ENCODE results near the gene SMARCB1.
"Not testable (repeated sequence)": the region's sequence is repeated elsewhere in the genome, so short reads cannot be mapped to it uniquely, and the experiment has no call there.

Gene SMARCB1

DNA sequence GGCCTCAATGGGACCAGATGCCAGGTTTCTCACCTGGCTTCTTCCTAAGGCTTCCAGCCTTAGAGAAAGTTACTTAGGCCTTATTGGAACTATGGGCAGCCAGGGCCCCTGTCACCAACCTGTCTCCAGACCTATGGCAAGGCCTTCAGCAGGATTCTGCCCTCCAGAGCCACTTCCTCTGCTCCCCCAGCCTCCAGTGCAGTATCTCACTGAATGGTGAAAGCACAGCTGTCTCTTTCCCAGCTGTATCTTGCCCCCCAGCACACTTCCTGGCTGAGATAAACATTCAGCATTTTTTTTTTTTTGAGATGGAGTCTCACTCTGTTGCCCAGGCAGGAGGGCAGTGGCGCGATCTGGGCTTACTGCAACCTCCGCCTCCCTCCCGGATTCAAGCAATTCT is 72.4 kb downstream of the SMARCB1 start:
- H3K27ac ChIP-seq (ENCODE audit: poor library complexity, severe bottlenecking) = no peak overlapping the region

GRCh38 chr22:23860187-23860586 is 73.4 kb downstream of the SMARCB1 start:
- H3K4me3 ChIP-seq (ENCODE audit: severe bottlenecking); H3K9me3 ChIP-seq (ENCODE audit: severe bottlenecking); H3K4me1 ChIP-seq (ENCODE audit: insufficient read depth, poor library complexity, severe bottlenecking); H3K27me3 ChIP-seq (ENCODE audit: insufficient read depth, poor library complexity, severe bottlenecking); ATAC-seq (ENCODE audit: low read depth); H3K36me3 ChIP-seq (ENCODE audit: low read depth); DNase-seq (ENCODE audit: low spot score); H3K27ac ChIP-seq (ENCODE audit: poor library complexity, severe bottlenecking): not testable (repeated sequence)

More for the DNA sequence above, 72.4 kb downstream of the SMARCB1 start:
- DNase-seq (ENCODE audit: low spot score) (no peak), ATAC-seq (ENCODE audit: low read depth) (no peak)
- Histone ChIP-seq H3K27me3 (ENCODE audit: insufficient read depth, poor library complexity, severe bottlenecking) (no peaks in the 10 kb centered on the region), H3K9me3 (ENCODE audit: severe bottlenecking) (no peaks in the 10 kb centered on the region), H3K4me1 (ENCODE audit: insufficient read depth, poor library complexity, severe bottlenecking) (peaks cover 4% of the 10 kb centered on the region), H3K4me3 (ENCODE audit: severe bottlenecking) (no peak overlapping the region), H3K36me3 (ENCODE audit: low read depth) (no peaks in the 10 kb centered on the region)
- TF ChIP-seq, protein P1, sequence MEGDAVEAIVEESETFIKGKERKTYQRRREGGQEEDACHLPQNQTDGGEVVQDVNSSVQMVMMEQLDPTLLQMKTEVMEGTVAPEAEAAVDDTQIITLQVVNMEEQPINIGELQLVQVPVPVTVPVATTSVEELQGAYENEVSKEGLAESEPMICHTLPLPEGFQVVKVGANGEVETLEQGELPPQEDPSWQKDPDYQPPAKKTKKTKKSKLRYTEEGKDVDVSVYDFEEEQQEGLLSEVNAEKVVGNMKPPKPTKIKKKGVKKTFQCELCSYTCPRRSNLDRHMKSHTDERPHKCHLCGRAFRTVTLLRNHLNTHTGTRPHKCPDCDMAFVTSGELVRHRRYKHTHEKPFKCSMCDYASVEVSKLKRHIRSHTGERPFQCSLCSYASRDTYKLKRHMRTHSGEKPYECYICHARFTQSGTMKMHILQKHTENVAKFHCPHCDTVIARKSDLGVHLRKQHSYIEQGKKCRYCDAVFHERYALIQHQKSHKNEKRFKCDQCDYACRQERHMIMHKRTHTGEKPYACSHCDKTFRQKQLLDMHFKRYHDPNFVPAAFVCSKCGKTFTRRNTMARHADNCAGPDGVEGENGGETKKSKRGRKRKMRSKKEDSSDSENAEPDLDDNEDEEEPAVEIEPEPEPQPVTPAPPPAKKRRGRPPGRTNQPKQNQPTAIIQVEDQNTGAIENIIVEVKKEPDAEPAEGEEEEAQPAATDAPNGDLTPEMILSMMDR (IDR thresholded peaks at IDR 0.05; ENCODE audit: poor library complexity, severe bottlenecking) = no peak

- H3K36me3 ChIP-seq (ENCODE audit: low read depth) = no peaks in the 10 kb centered on the region
- no peak overlapping the region for H3K4me3 ChIP-seq (ENCODE audit: severe bottlenecking)
- peaks cover 4% of the 10 kb centered on the region for H3K4me1 ChIP-seq (ENCODE audit: insufficient read depth, poor library complexity, severe bottlenecking)
- TF ChIP-seq, protein P1 (IDR thresholded peaks at IDR 0.05; ENCODE audit: poor library complexity, severe bottlenecking) = peak; percentile 62
- H3K9me3 ChIP-seq (ENCODE audit: severe bottlenecking) = no peaks in the 10 kb centered on the region
- H3K27ac ChIP-seq (ENCODE audit: poor library complexity, severe bottlenecking) = no peak overlapping the region
- peak; percentile 37; the same call in 2 of the 3 replicates for ATAC-seq (ENCODE audit: low read depth)
- no peaks in the 10 kb centered on the region for H3K27me3 ChIP-seq (ENCODE audit: insufficient read depth, poor library complexity, severe bottlenecking)
- no peak for DNase-seq (ENCODE audit: low spot score)
Measured at GRCh38 chr22:23862103-23862502, 75.3 kb downstream of the SMARCB1 start.

GRCh38 chr22:23864499-23865154 is 77.9 kb downstream of the SMARCB1 start:
- DNase-seq (ENCODE audit: low spot score); H3K4me1 ChIP-seq (ENCODE audit: insufficient read depth, poor library complexity, severe bottlenecking); H3K9me3 ChIP-seq (ENCODE audit: severe bottlenecking); H3K4me3 ChIP-seq (ENCODE audit: severe bottlenecking); ATAC-seq (ENCODE audit: low read depth); H3K27me3 ChIP-seq (ENCODE audit: insufficient read depth, poor library complexity, severe bottlenecking); H3K27ac ChIP-seq (ENCODE audit: poor library complexity, severe bottlenecking); H3K36me3 ChIP-seq (ENCODE audit: low read depth): not testable (repeated sequence)

DNA sequence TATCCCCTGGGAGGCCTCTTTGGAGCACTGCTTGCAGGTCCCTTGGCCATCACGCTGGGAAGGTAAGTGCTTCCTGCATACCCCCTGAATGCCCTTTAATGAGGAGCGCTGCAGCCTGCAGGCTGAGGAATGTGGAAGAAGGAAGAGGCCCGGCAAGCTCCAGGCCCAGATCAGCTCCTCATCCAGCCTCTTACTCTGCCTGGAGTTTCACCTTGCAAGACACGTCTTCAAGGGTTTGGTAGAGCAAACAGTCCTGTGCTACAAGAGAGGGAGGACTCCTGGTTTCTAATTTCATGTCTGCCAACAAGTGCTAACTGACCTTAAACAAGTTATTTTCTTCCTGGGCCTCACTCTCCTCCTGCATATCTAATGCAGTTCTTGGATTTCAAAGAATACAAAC is 81.8 kb downstream of the SMARCB1 start:
- no peak overlapping the region for H3K4me3 ChIP-seq (ENCODE audit: severe bottlenecking)
- H3K36me3 ChIP-seq (ENCODE audit: low read depth) = no peaks in the 10 kb centered on the region
- no peaks in the 10 kb centered on the region for H3K27me3 ChIP-seq (ENCODE audit: insufficient read depth, poor library complexity, severe bottlenecking)
- no peak for ATAC-seq (ENCODE audit: low read depth)
- DNase-seq (ENCODE audit: low spot score) = no peak
- no peaks in the 10 kb centered on the region for H3K4me1 ChIP-seq (ENCODE audit: insufficient read depth, poor library complexity, severe bottlenecking)
- TF ChIP-seq, protein P1 (IDR thresholded peaks at IDR 0.05; ENCODE audit: poor library complexity, severe bottlenecking) = no peak
- H3K9me3 ChIP-seq (ENCODE audit: severe bottlenecking) = no peaks in the 10 kb centered on the region
- H3K27ac ChIP-seq (ENCODE audit: poor library complexity, severe bottlenecking) = no peak overlapping the region

- no peaks in the 10 kb centered on the region for H3K36me3 ChIP-seq (ENCODE audit: low read depth)
- H3K4me1 ChIP-seq (ENCODE audit: insufficient read depth, poor library complexity, severe bottlenecking) = no peaks in the 10 kb centered on the region
- H3K4me3 ChIP-seq (ENCODE audit: severe bottlenecking) = no peak overlapping the region
- H3K27ac ChIP-seq (ENCODE audit: poor library complexity, severe bottlenecking) = no peak overlapping the region
- no peak for ATAC-seq (ENCODE audit: low read depth)
- TF ChIP-seq, protein P1 (IDR thresholded peaks at IDR 0.05; ENCODE audit: poor library complexity, severe bottlenecking) = no peak
- DNase-seq (ENCODE audit: low spot score) = no peak
- H3K9me3 ChIP-seq (ENCODE audit: severe bottlenecking) = no peaks in the 10 kb centered on the region
- H3K27me3 ChIP-seq (ENCODE audit: insufficient read depth, poor library complexity, severe bottlenecking) = no peaks in the 10 kb centered on the region
Measured at GRCh38 chr22:23874871-23875270, 88.1 kb downstream of the SMARCB1 start.

All from RWPE2 (cell line).